GM21737 (cell line): ENCODE results near the gene FRZB.

Experiments used
- ATAC-seq: cut with Tn5 transposase; IDR thresholded peaks from one replicate; pipeline ENCODE4 v1.9.1; 2021; ENCODE audit warnings: mild to moderate bottlenecking, moderate library complexity; ENCODE audit not compliant: unreplicated experiment

The FRZB gene

GRCh38 chr2:182845794-182846417 is 20.5 kb downstream of the FRZB start:
- no peak for ATAC-seq

- no peak for ATAC-seq
Measured at GRCh38 chr2:182836451-182836850, 30.0 kb downstream of the FRZB start.

- no peak for ATAC-seq
Measured at GRCh38 chr2:182834293-182834692, 32.1 kb downstream of the FRZB start.

- no peak for ATAC-seq
Measured at GRCh38 chr2:182833084-182833854, 33.2 kb downstream of the FRZB start.

GRCh38 chr2:182831921-182832320 is 34.5 kb downstream of the FRZB start:
- no peak for ATAC-seq

GRCh38 chr2:182831101-182831500 is 35.3 kb downstream of the FRZB start:
- no peak for ATAC-seq

- no peak for ATAC-seq
Measured at GRCh38 chr2:182827182-182827879, 39.1 kb downstream of the FRZB start.

- no peak for ATAC-seq
Measured at GRCh38 chr2:182826496-182826895, 39.9 kb downstream of the FRZB start.

- no peak for ATAC-seq
Measured at GRCh38 chr2:182826064-182826463, 40.4 kb downstream of the FRZB start.

GRCh38 chr2:182824767-182825158 is 41.7 kb downstream of the FRZB start:
- no peak for ATAC-seq

GRCh38 chr2:182824056-182824766 is 42.2 kb downstream of the FRZB start:
- no peak for ATAC-seq

- ATAC-seq: no peak
Measured at GRCh38 chr2:182822733-182823132, 43.7 kb downstream of the FRZB start.

- no peak for ATAC-seq
Measured at GRCh38 chr2:182821182-182821581, 45.3 kb downstream of the FRZB start.

- no peak for ATAC-seq
Measured at GRCh38 chr2:182819412-182819811, 47.0 kb downstream of the FRZB start.

- no peak for ATAC-seq
Measured at GRCh38 chr2:182818925-182819324, 47.5 kb downstream of the FRZB start.

- no peak for ATAC-seq
Measured at GRCh38 chr2:182818501-182818900, 47.9 kb downstream of the FRZB start.

GRCh38 chr2:182817558-182817957 is 48.9 kb downstream of the FRZB start:
- ATAC-seq: no peak

GRCh38 chr2:182816866-182817265 is 49.6 kb downstream of the FRZB start:
- ATAC-seq: no peak

GRCh38 chr2:182814804-182815203 is 51.6 kb downstream of the FRZB start:
- no peak for ATAC-seq

GRCh38 chr2:182814380-182814779 is 52.1 kb downstream of the FRZB start:
- ATAC-seq: no peak

GRCh38 chr2:182810087-182810486 is 56.4 kb downstream of the FRZB start:
- no peak for ATAC-seq
